Glomerular endothelial cell (primary cell): ENCODE data around the gene KIAA1958. TPM values are rescaled to one million over a fixed set of nuclear protein-coding genes. Genes with fewer than 3 reads are reported as not detected.
"Not testable (repeated sequence)": the region's sequence is repeated elsewhere in the genome, so short reads cannot be mapped to it uniquely, and the experiment has no call there.

ENCODE experiments used
- DNase-seq: peaks from one replicate; pipeline ENCODE4 v3.0.0-alpha.2; 2011; ENCODE audit warnings: low read depth, low spot score; ENCODE audit errors: extremely low read depth
- total RNA-seq: library from RNA; depleted of rRNA; stranded (reverse); fragments of >200 nt; gene quantifications from 2 replicates; pipeline ENCODE4 v1.2.3, GENCODE V29; 2015

Gene KIAA1958
- total RNA-seq, 1 donor from 2014 or later = 2.6 TPM

GRCh38 chr9:112631313-112632070, 144.9 kb downstream of the KIAA1958 start:
- DNase-seq = no peak

GRCh38 chr9:112640311-112640710, 153.7 kb downstream of the KIAA1958 start:
- no peak for DNase-seq

- no peak for DNase-seq
Observed at GRCh38 chr9:112642126-112642525, 155.5 kb downstream of the KIAA1958 start.

GRCh38 chr9:112647596-112647995, 161.0 kb downstream of the KIAA1958 start:
- DNase-seq = no peak

GRCh38 chr9:112648624-112649023, 162.0 kb downstream of the KIAA1958 start:
- DNase-seq = no peak

- DNase-seq = no peak
Observed at GRCh38 chr9:112654282-112654681, 167.7 kb downstream of the KIAA1958 start.

GRCh38 chr9:112655668-112656067, 169.0 kb downstream of the KIAA1958 start:
- no peak for DNase-seq

- DNase-seq = no peak
Observed at GRCh38 chr9:112659906-112660305, 173.3 kb downstream of the KIAA1958 start.

- no peak for DNase-seq
Observed at GRCh38 chr9:112663681-112664080, 177.1 kb downstream of the KIAA1958 start.

GRCh38 chr9:112664531-112664930, 177.9 kb downstream of the KIAA1958 start:
- DNase-seq = no peak

GRCh38 chr9:112665347-112665746, 178.7 kb downstream of the KIAA1958 start:
- no peak for DNase-seq

- no peak for DNase-seq
Observed at GRCh38 chr9:112669326-112669725, 182.7 kb downstream of the KIAA1958 start.

GRCh38 chr9:112670991-112671625, 184.5 kb downstream of the KIAA1958 start:
- DNase-seq = no peak

GRCh38 chr9:112673221-112673620, 186.6 kb downstream of the KIAA1958 start:
- not testable (repeated sequence) for DNase-seq

- no peak for DNase-seq
Observed at GRCh38 chr9:112677040-112677439, 190.4 kb downstream of the KIAA1958 start.

GRCh38 chr9:112680731-112681402, 194.2 kb downstream of the KIAA1958 start:
- DNase-seq = no peak

- no peak for DNase-seq
Observed at GRCh38 chr9:112689161-112689740, 202.6 kb downstream of the KIAA1958 start.

GRCh38 chr9:112694706-112695555, 208.3 kb downstream of the KIAA1958 start:
- no peak for DNase-seq

GRCh38 chr9:112696461-112696860, 209.8 kb downstream of the KIAA1958 start:
- no peak for DNase-seq

GRCh38 chr9:112699230-112699629, 212.6 kb downstream of the KIAA1958 start:
- no peak for DNase-seq
